Testis (tissue), 2 donors: ENCODE data around the gene SGPP2.

ENCODE experiments used
- POLR2A ChIP-seq: fragments of 450-650 bp; IDR thresholded peaks from one replicate; pipeline ENCODE4 v1.6.1; 2017; ENCODE audit warnings: antibody characterized with exemption, mild to moderate bottlenecking, moderate library complexity
- TF ChIP-seq, protein P1 (sequence below), 3 experiments: fragments of 450-650 bp in 2 of 3; fragments of 200-600 bp in 1 of 3; sonication (generic) in 1 of 3; IDR thresholded peaks; one replicate each; pipeline ENCODE4 v1.5.1; 2016 to 2019; ENCODE audit warnings: antibody characterized with exemption in 3 of 3, mild to moderate bottlenecking in 2 of 3, moderate library complexity in 1 of 3

DNA sequence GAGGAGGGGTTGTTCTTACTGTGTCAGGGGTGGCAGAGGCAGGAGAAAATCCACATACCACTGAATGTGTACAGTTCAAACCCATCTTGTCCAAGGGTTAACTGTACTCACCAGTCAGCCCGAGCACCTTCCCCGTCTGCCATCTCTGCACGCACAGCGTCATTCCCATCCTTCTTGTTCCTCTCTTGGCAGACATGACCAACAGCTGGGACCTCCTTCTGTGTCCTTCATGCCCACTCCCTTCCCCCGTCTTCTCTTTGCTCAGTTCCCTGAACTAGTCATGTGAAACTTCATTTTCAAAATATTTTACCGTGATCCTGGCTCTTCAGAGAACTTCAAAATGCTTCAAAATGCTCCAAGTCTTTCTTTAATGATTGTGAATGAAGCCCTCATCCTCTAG lies 139.6 kb downstream of the SGPP2 start:
- TF ChIP-seq, protein P1, sequence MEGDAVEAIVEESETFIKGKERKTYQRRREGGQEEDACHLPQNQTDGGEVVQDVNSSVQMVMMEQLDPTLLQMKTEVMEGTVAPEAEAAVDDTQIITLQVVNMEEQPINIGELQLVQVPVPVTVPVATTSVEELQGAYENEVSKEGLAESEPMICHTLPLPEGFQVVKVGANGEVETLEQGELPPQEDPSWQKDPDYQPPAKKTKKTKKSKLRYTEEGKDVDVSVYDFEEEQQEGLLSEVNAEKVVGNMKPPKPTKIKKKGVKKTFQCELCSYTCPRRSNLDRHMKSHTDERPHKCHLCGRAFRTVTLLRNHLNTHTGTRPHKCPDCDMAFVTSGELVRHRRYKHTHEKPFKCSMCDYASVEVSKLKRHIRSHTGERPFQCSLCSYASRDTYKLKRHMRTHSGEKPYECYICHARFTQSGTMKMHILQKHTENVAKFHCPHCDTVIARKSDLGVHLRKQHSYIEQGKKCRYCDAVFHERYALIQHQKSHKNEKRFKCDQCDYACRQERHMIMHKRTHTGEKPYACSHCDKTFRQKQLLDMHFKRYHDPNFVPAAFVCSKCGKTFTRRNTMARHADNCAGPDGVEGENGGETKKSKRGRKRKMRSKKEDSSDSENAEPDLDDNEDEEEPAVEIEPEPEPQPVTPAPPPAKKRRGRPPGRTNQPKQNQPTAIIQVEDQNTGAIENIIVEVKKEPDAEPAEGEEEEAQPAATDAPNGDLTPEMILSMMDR (IDR thresholded peaks at IDR 0.05) = no peak
- TF ChIP-seq POLR2A = no peak
